Stimulated activated CD4-positive, alpha-beta T cell treated with anti-CD3 and anti-CD28 coated beads, Interleukin-1b, Interleukin-23, amount 100 ng/mL, for 24 hours (primary cell): ENCODE data around the gene OR2AJ1.

Source experiments
- DNase-seq, 4 experiments: peaks; one replicate each; pipeline ENCODE4 v3.0.0-alpha.2; 2020; ENCODE audit warnings: low read depth in 4 of 4, low spot score in 1 of 4

The OR2AJ1 gene, protein sequence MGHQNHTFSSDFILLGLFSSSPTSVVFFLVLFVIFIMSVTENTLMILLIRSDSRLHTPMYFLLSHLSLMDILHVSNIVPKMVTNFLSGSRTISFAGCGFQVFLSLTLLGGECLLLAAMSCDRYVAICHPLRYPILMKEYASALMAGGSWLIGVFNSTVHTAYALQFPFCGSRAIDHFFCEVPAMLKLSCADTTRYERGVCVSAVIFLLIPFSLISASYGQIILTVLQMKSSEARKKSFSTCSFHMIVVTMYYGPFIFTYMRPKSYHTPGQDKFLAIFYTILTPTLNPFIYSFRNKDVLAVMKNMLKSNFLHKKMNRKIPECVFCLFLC

DNA sequence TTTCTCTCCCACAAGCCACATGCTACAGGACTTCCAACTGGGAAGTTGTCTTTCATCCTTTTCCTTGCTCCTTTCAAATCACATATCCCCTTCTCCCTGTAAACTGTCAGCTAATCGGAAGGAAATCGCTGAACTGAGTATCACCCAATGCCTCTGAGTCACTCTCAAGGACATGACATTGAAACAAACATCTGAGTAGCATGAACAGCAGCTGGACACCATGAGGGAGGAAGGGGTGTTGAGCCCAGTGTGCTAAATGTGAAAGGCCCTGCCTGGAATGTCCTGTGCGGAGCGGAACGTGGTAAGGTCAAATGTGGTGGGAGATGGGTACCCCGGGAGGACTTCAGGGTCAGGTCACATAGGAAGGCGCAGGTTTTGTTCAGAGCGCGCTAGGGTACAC is at the start of gene OR2AJ1:
Gene OR2AJ1 (plus strand): TSS at position 22 of the 400 bp plus-strand sequence. CDS start 8,880 bp downstream, outside the sequence.
- no peak for DNase-seq

DNA sequence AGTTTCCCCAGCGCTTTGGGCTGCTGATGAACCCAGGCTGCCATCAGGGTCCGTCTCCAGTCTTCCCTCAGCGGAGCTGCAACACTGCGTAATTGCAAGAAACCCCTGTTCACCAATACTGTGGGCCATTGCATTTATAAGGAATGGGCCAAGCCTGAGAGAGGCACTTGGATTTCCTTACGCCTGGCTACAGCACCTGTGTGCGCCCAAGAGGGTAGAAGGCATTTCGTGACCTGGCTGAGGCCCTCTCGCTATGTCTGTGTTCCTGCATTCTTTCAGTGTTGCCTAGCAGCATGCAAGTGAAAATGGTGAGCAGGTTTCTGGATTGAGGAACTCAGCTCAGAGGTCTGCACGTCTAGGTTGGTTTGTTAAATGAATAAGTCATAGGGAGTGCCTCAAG is 41.3 kb upstream of the OR2AJ1 start:
- DNase-seq: no peak

DNA sequence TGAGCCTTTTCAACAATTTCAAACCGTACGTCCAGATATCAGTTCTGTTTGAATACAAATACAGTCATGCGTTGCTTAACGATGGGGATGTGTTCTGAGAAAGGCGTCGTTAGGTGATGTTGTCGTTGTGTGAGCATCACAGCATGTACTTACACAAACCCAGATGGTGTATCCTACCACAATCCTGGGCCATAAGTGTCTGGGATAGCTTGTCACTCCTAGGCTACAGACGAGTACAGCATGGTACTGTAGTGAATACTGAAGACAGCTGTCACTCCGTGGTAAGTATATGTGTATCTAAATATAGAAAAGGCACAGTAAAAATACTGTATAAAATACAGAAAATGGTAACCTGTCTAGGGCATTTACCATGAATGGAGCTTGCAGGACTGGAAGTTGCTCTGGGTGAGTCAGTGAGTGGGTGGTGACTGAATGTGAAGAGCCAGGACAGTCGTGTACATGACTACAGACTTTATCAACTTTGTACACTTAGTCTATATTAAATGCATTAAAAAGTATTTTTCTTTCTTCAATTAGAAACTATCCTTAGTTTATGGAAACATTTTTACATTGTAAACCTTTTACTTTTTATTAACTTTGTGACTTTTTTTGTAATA is 39.8 kb upstream of the OR2AJ1 start:
- no peak for DNase-seq

DNA sequence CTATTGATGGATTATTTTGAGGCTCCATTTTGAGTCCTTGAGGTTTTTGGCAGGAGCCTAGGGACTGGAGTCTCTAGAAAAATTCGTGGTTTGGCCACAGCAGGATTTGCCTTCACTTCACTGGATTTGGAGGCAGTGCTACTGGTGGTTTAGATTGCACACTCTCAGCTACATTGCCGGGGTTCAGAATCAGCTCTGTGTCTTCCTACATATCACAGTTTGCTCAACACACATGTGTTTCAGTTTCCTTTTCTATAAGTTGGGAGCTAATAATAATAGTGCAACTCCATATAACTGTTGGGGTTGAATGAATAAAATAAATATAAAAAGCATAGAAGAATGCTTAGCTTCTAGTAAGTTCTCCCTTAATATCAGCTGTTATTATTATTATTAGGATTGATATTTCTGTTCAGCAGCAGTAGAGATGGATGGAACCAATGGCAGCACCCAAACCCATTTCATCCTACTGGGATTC is 29.5 kb upstream of the OR2AJ1 start, which contains the start of gene OR2W3:
Gene OR2W3 (plus strand): TSS at position 425 of the 475 bp plus-strand sequence. CDS start 0 bp downstream, at position 425.
- DNase-seq: no peak

DNA sequence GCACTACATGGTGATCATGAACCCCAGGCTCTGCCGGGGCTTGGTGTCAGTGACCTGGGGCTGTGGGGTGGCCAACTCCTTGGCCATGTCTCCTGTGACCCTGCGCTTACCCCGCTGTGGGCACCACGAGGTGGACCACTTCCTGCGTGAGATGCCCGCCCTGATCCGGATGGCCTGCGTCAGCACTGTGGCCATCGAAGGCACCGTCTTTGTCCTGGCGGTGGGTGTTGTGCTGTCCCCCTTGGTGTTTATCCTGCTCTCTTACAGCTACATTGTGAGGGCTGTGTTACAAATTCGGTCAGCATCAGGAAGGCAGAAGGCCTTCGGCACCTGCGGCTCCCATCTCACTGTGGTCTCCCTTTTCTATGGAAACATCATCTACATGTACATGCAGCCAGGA is 28.7 kb upstream of the OR2AJ1 start:
- no peak for DNase-seq

DNA sequence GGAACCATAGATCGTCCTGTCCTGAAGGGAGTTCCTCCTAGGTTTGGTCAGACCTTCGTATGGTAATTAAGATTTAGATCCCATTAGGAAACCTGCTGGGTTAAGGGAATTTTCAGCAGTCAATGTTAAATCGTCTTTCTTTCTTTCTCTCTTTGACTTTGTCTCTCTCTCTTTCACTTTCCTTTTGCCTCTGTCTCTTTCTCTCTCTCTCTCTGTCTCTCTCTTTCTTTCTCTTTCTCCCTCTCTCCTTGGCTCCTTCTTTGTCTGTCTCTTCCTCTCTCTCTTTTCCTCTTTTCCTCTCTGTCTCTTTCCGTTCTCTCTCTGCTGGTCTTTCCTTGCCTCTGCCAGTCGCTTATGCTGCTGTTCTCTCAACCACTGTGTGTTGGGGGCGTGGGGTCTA is 20.6 kb upstream of the OR2AJ1 start:
- no peak for DNase-seq

DNA sequence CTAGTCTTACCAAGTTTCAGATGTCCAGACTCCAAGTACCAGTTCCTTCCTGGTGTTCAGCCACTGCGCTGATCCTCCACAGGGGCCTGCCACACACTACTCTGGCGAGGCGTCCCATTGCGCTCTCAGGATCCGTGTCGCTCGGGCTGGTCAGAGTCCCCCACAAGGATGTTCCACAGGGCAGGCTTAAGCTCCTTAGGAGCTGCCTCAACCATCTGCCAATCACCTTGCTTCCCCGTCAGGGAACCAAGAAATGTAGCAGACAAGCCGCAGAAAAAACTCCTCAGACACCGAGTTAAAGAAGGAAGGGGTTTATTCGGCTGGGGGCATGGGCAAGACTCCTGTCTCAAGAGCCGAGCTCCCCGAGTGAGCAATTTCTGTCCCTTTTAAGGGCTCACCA is 19.5 kb upstream of the OR2AJ1 start:
- no peak for DNase-seq

DNA sequence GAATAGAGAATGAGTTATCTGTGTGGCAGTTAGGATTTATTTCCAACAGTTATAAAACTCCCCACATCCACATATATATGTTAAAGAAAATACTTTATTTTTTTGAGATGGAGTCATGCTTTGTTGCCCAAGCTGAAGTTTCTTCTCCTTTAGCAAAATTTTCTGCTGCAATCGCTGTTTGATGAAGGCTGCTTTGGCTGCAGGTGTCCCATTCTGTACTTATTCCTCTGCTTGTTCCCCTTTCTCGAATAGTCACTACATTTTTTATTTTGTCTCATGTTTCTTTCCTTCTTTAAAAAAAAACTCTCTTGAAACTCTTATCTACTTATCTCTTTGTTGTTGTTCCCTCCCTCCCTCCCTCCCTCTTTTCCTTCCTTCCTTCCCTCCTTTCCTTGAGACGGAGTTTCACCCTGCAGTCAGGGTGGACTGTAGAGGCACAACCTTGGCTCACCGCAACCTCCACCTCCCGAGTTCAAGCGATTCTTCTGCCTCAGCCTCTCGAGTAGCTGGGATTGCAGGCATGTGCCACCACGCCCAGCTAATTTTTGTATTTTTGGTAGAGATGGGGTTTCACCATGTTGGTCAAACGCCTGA is 18.7 kb upstream of the OR2AJ1 start:
- DNase-seq: peak in 1 of 4 experiments; percentile 2

DNA sequence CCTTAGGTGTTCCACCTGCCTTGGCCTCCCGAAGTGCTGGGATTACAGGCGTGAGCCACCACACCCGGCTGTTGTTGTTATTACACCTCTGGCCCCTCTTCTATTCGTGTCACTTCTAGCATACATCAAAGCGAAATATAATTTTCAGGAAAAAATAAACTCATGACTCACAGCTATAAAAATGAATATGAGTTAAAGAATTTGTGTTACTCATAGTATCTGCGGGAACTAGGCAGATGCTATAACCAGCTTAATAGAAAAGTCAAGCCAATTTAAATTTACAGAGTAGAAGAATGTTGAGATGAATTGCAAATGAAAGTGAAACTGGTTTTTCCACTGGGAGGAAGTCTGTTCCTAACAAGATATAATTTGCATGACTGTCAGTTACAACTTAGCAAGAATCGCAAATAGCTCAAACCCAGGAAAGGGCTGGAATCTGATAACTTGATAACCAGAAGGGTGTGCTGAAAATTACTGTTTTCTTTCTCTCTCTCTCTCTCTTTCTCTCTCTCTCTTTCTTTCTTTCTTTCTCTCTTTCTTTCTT is 18.1 kb upstream of the OR2AJ1 start:
- DNase-seq: no peak

DNA sequence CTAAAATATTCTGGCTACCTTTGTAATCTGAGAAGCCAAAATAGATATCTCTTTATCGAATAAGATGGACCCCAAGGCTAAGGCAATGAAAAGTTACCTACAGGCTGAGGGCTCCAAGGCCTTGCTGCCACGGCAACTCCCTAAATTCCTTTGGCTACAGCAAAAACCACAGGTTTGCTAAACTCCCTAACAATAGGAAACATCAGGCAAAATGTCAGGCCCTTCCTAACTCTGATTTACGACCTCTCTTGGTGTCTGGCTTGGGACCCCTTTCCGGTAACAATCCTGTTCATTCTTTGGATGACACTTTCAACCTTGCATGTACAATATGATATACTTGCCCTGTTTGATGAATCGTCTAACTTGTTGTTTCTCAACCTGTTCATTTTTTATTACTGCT is 15.9 kb upstream of the OR2AJ1 start:
- no peak for DNase-seq

DNA sequence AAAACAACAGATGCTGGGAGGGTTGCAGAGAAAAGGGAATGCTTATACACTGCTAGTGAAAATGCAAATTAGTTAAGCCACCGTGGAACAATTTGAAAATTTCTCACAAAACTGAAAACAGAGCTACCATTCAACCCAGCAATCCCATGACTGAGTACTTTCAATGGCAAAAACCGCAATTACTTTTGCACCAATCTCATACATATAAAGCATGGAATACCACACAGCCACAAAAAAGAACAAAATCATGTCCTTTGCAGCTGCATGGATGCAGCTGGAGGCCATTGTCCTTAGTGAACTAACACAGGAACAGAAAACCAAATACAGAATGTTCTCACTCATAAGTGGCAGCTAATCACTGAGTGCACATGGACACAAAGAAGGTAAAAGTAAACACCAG is 10.9 kb upstream of the OR2AJ1 start:
- DNase-seq: no peak

DNA sequence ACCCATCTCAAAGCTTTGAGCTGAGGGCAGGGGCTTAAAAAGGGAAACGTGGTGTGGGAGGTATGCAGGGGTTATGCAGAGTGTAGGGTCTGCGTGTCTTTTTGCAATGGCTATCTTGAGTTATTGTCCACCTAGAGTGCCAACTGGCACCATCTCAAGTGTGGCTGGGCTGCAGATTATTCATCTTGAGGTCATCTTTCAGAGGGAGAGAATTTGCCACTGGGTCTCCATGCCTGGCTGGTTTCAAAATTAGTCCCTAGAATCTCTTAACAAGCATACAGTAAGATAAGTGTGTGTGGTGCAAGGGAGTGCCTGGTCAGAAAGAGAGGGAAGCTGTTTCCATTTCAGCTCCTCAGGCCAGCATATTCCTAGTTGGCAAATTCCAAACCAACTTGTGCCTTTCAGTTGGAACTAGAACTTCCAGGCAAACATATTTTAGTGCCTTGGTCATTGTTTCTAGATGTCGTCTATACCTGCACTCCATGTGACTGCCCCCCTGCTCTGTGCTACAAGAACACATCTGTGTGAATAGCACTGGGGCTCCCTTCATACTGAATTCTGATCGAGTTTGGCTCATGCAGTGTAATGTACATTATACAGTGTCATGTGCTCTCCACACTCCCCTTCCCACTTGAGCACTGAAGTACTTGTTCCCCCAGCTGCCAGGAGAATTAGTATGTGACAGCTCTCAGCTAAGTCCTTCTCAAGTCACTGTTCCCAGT is 9.6 kb upstream of the OR2AJ1 start:
- no peak for DNase-seq

DNA sequence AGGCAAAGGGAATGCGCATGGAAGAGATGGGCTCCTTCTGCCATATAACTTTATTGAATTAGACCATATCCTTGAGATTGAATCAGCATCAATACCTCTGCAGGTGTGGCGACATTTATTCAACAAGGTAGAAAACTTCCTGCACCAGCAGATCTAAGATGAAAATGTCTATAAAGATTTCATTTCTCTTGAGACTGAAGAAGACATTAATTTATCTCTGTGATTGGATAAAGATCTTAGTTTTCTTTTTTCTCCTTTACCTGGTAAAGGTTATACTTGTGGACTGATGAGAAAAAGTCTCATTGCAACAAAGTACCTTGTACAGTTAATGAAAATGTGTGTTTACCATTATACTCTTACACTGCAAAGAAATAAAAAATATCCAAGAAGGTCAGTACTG is 4.7 kb upstream of the OR2AJ1 start, which contains the start of gene OR2T8:
Gene OR2T8 (plus strand): TSS at position 301 of the 400 bp plus-strand sequence. CDS start 766 bp downstream, outside the sequence.
- DNase-seq: no peak

DNA sequence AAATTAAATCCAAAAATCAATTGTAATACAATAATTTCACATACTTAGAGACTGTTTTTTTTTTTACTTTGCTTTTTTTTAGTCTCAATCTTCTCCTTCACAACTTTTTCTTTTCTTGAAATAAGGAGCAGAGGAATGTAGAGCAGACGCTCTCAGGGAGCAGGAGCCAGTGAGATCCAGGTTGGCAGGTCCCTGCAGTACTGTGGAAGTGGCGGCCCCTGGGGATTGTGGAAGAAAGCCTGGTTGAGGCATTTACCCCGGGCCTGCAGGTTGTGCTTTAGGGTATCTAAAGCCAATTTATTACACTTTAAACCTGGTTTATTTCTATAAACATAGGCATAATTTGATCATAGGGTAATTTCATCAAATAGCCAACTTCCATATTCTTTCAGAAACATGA is 748 bp upstream of the OR2AJ1 start:
- no peak for DNase-seq

DNA sequence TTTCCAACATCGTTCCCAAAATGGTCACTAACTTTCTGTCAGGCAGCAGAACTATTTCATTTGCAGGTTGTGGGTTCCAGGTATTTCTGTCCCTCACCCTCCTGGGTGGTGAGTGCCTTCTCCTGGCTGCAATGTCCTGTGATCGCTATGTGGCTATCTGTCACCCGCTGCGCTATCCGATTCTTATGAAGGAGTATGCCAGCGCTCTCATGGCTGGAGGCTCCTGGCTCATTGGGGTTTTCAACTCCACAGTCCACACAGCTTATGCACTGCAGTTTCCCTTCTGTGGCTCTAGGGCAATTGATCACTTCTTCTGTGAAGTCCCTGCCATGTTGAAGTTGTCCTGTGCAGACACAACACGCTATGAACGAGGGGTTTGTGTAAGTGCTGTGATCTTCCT is 9.3 kb downstream of the OR2AJ1 start:
- DNase-seq: no peak

DNA sequence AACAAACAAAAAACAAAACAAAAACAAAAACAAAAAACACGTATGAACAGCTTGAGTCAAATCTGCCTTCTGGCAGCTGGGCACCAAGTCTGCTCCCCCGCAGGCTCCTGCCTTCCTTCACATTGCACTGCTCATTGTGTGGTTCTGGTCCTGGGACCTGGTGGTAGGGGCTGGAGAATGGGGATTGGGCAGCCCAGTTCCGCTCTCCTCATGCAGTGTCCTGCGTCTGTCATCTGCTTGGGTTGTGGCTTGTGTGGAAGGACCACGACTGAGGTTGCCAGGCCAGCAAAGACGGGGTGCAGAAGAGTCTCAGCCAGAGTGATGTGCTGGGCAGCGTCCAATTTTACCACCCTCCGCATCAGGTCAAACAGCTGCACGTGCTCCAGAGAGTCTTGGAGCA is 11.1 kb downstream of the OR2AJ1 start:
- DNase-seq: no peak

DNA sequence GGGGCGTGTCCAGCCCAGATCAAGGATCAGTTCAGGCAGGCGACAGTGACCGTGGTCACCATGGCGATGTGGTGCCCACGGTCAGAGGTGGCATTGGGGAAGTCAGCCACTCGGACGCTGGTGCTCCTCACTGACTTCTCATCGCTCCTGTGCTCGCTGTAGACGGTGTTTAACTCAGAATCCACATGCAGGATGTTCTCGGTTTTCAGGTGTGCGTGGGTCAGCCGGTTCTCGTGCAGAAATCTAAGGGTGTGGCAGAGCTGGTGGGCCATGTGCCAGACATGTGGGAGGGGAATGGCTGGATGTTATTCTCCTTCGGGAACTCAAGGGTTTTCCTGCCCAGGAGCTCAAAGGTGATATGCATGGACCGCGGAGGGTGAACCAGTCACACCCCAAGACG is 11.7 kb downstream of the OR2AJ1 start:
- DNase-seq: no peak

DNA sequence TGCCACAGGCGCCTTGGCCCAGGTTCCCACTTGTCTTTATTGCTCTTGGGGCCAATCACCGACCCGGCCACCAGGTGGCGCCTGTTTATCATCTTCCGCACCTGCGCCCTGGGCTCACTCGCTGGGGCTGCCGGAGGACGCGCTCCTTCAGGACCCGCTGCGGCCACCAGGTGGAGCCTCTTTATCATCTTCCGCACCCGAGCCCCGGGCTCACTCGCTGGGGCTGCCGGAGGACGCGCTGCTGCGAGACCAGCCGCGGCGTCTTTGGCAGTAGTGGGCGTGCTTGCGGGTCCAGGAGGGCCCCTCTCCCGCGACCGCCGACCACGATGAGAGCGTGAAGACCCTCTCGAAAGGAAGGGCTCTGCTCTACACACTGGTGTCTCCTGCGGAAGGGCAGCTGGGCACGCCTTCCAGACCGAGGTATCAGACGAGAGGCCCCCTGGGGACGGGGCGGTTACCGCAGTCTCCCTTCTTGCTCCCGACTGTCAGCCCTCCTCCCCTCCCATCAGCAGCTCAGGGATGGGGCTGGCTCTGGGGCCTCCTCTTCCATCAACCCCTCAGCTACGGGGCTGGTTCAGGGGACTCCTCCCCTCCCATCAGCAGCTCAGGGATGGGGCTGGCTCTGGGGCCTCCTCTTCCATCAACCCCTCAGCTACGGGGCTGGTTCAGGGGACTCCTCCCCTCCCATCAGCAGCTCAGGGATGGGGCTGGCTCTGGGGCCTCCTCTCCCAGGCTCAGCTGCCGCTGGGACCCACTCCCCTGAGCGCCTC is 12.5 kb downstream of the OR2AJ1 start:
- DNase-seq: peak; percentile 24 to 91 (median 88)

DNA sequence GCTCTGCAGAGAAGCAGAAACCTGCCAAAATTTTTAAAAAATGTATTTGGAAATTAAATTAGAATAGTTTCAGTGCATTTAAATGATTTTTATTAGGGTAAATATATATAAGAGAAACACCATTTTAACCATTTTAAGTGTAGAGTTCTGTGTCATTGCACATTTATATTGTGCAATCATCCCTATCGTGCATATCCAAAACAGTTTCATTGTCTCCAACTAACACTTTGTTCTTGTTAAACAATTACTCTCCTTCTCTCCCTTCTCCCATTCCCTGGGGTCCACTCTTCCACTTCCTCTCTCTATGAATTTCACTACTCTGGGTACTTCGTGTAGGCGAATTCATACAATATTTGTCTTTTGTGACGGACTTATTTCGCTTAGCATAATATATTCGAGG is 17.9 kb downstream of the OR2AJ1 start:
- DNase-seq: no peak

DNA sequence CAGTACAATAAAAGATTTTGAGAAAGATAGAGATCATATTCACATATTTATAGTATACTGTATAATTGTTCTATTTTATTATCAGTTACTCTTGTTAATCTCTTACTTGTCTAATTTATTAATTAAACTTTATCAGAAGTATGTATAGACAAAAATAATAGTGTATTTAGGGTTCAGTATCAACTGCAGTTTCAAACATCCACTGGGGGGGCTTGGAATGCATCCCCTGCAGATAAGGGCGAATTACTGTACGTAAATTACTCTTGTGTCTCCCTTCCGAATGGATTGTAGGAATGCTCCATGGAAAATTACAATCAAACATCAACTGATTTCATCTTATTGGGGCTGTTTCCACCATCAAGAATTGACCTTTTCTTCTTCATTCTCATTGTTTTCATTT is 23.9 kb downstream of the OR2AJ1 start, which contains the start of gene OR2L8:
Gene OR2L8 (plus strand): TSS at position 301 of the 400 bp plus-strand sequence. CDS start 0 bp downstream, at position 301.
- no peak for DNase-seq
